Central memory CD8-positive, alpha-beta T cell (primary cell): Measurements from ENCODE around the gene CMTM4.
"Not testable (repeated sequence)": the region's sequence is repeated elsewhere in the genome, so short reads cannot be mapped to it uniquely, and the experiment has no call there.

Experiments used
- ATAC-seq: fragments of 150-1000 bp; cut with Tn5 transposase; replicated peaks from 2 replicates; pipeline ENCODE4 v1.10.0; 2022; ENCODE audit warnings: mild to moderate bottlenecking, moderate FRiP score, moderate number of reproducible peaks; ENCODE audit not compliant: poor library complexity, severe bottlenecking; ENCODE audit errors: extremely low read depth
- DNase-seq, 2 donors: peaks; one replicate each; pipeline ENCODE4 v3.0.0; 2021; ENCODE audit warnings: low spot score in 2 of 2
- H3K27ac Mint-ChIP-seq: one replicate; pipeline ENCODE4 v1.8.0; 2022; ENCODE audit warnings: low read depth, mild to moderate bottlenecking, moderate library complexity, mixed read lengths
- H3K27me3 Mint-ChIP-seq: one replicate; pipeline ENCODE4 v1.8.0; 2022; ENCODE audit warnings: mixed read lengths
- H3K36me3 Mint-ChIP-seq: one replicate; pipeline ENCODE4 v1.8.0; 2022; ENCODE audit warnings: mild to moderate bottlenecking, moderate library complexity, mixed read lengths; ENCODE audit not compliant: insufficient read depth
- H3K4me1 Mint-ChIP-seq: one replicate; pipeline ENCODE4 v1.8.0; 2022; ENCODE audit warnings: mixed read lengths
- H3K4me3 Mint-ChIP-seq: one replicate; pipeline ENCODE4 v1.8.0; 2022; ENCODE audit warnings: mild to moderate bottlenecking, moderate library complexity, mixed read lengths
- H3K9me3 Mint-ChIP-seq: one replicate; pipeline ENCODE4 v1.8.0; 2022; ENCODE audit warnings: mixed read lengths

Gene CMTM4

DNA sequence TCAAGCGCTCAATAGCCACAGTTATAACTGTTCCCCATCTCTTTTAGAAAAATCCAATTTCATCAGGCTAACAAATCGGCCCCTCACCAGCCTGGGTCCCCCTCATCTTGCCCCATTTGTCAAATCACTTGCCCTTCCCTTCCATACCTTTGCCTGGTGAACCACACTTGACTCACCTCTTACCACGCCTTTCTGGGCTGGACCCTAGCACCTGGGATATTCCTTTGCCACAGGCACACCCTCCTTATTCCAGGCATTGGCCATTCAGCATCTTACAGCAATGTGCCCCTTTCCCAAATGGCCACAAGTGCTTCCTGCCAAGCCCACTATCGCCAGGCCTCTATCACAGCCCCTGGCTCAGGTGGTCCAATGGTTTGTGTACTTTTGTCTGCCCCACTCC, 14.9 kb downstream of the CMTM4 start:
- no peaks in the 10 kb centered on the region for H3K27me3 Mint-ChIP-seq
- DNase-seq: no peak
- no peak for ATAC-seq
- H3K4me3 Mint-ChIP-seq: no peak overlapping the region
- H3K27ac Mint-ChIP-seq: no peak overlapping the region
- no peaks in the 10 kb centered on the region for H3K4me1 Mint-ChIP-seq
- H3K9me3 Mint-ChIP-seq: no peaks in the 10 kb centered on the region
- H3K36me3 Mint-ChIP-seq: no peaks in the 10 kb centered on the region

DNA sequence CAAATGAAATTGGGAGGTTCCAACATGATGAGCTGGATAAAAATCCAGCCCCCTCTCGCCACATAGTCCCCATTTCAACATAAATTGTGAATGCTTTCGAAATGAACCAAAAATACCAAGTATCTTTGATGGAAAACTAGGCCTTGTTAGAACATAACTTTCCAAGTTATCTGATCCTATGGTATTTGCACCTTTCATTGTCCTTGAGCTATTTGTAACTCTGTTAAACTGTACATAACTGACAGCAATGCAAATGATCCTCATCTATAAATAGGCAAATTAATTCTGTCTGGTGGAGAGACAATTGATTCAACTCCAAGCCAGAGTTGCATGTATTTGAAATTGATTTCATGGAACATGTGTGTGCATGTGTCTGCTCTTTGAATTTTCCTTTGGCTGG, 18.2 kb downstream of the CMTM4 start:
- Mint-ChIP-seq H3K36me3 (no peaks in the 10 kb centered on the region), H3K27me3 (no peaks in the 10 kb centered on the region), H3K4me3 (no peak overlapping the region), H3K4me1 (no peaks in the 10 kb centered on the region), H3K9me3 (no peaks in the 10 kb centered on the region), H3K27ac (no peak overlapping the region)
- ATAC-seq (no peak), DNase-seq (no peak)

DNA sequence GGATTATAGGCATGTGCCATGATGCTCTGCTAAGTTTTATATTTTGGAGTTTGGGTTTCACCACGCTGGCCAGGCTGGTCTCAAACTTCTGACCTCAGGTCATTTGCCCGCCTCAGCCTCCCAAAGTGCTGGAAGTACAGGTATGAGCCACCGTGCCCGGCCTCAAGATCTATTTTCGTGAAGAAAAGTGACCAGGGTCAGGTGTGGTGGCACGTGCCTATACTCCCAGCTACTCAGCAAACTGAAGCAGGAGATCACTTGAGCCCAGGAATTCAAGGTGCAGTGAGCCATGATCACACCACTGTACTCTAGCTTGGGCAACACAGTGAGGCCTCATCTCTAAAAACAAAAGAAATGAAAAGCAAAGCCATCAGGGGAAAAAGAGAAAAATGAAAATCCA, 18.7 kb downstream of the CMTM4 start:
- no peaks in the 10 kb centered on the region for H3K36me3 Mint-ChIP-seq
- H3K27ac Mint-ChIP-seq: no peak overlapping the region
- ATAC-seq (no peak), DNase-seq (no peak)
- H3K4me1 Mint-ChIP-seq: no peaks in the 10 kb centered on the region
- H3K4me3 Mint-ChIP-seq: no peak overlapping the region
- H3K27me3 Mint-ChIP-seq: no peaks in the 10 kb centered on the region
- H3K9me3 Mint-ChIP-seq: no peaks in the 10 kb centered on the region

DNA sequence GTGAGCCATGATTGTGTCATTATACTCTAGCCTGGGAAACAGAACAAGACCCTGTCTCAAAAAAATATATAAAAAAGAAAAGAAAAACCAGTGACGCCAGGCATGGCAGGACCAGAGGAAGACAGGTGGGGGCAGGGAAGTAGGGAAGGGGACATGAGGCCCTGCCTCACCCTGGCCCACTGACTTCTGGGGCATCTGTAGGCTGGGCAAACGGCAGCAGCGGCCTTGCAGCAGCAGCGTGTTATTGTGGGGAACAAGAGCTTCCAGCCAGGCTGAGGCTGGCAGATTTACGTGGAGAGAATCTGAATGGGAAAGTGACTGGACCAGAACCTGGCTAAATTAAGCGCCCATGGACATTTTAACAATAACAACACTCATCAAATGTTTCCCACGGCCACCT, 19.4 kb downstream of the CMTM4 start:
- ATAC-seq: no peak
- Mint-ChIP-seq H3K4me1 (no peaks in the 10 kb centered on the region), H3K27me3 (no peaks in the 10 kb centered on the region), H3K27ac (no peak overlapping the region), H3K36me3 (no peaks in the 10 kb centered on the region), H3K4me3 (no peak overlapping the region), H3K9me3 (no peaks in the 10 kb centered on the region)
- DNase-seq: no peak

DNA sequence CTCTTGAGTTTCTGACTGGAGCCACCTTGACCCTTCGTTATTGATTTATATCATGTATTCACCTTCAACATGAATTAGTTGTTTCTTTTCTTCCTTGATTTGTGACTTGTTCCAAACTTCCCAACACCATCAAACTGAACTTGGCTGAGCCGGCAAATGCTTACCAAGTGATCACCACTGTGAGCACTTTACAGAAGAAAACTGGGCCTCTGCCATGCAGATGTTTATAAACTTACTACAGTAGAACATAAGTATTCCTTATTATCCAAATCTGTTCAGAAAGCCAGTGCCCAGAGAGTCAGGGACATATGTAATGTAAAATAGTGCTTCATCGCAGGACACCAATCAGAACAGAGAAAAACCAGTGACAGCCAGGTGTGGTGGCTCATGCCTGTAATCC, 19.9 kb downstream of the CMTM4 start:
- Mint-ChIP-seq H3K4me3 (no peak overlapping the region), H3K4me1 (no peaks in the 10 kb centered on the region), H3K27me3 (no peaks in the 10 kb centered on the region), H3K36me3 (no peaks in the 10 kb centered on the region), H3K9me3 (no peaks in the 10 kb centered on the region), H3K27ac (no peak overlapping the region)
- ATAC-seq (no peak), DNase-seq (no peak)

DNA sequence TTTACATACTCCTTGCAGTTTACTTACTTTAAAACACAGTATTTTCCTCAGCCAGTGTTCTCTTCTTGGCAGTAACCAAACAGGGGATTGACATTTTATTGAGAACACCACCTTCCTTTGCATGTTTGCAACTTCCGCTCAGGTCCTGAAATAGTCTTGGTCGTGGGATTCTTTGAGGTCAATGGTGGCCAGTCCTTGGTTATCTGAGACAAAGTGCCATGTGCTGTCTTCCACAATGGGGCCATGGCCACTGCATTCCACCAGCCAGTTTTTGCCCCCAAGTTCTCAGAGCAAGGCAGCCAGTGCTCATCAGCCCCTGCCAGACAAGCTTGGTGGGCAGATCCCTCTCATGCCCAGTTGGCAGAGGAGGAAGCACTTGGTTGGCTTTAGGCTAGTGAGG, 22.9 kb downstream of the CMTM4 start:
- ATAC-seq (no peak), DNase-seq (no peak)
- Mint-ChIP-seq H3K4me3 (no peak overlapping the region), H3K4me1 (no peaks in the 10 kb centered on the region), H3K27me3 (no peaks in the 10 kb centered on the region), H3K27ac (no peak overlapping the region), H3K36me3 (no peaks in the 10 kb centered on the region), H3K9me3 (no peaks in the 10 kb centered on the region)

DNA sequence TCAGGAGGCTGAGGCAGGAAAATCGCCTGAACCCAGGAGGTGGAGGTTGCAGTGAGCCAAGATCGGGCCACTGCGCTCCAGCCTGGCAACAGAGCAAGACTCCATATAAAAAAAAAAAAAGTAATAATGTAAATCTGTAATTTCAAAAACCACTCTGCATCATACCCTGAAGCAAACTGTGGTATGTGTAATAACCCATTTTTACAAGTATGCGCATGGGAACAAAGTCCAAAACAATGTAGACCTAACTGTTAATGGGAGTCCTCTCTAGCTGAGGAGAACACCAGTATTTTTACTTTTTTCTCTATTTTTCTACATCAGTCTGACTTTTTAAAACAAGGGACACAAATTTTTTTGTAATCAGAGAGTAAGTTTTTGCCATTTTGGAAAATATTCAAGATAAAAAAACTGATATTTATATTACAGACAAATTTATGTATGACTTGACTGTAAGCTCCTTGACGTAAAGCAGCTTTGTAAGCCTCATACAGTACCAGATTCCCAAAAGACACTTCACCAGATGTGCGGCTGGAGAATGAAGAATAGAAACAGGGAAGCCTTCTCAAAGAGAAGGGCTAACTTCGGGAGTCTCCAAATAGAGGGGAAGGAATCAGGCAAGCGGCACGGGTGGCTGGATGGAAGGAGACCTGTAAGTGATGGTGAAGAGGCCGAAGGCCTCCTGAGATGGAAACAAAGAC, 25.7 kb downstream of the CMTM4 start:
- no peak overlapping the region for H3K4me3 Mint-ChIP-seq
- no peaks in the 10 kb centered on the region for H3K27me3 Mint-ChIP-seq
- H3K27ac Mint-ChIP-seq: no peak overlapping the region
- no peaks in the 10 kb centered on the region for H3K9me3 Mint-ChIP-seq
- no peaks in the 10 kb centered on the region for H3K4me1 Mint-ChIP-seq
- DNase-seq (no peak), ATAC-seq (no peak)
- H3K36me3 Mint-ChIP-seq: no peaks in the 10 kb centered on the region

DNA sequence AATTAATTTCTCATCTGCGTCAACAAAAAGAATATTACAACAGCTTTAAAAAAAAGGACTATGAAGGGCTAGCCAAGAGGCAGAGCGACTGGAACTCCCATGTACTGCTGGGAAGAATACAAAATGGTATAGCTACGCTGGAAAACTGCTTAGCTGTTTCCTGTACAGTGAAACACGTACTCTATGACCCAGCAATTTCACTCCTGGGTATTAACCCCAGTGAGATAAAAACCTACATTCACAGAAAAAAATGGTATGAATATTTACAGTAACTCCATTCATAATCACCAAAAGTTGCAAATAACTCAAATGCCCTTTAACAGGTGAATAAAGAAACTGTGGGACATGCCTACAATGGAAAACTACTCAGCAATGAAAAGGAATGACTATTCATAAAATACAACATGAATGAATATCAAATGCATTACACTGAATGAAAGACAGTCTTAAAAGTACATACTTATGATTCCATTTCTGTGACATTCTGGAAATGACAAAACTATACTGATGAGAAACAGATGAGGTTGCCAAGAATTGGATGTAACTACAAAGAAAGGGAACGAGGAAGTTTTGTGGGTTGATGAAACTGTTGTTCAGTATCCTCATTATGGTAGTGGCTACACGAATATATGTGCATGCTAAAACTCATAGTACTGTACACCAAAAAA, 27.6 kb downstream of the CMTM4 start:
- Mint-ChIP-seq H3K4me1 (no peaks in the 10 kb centered on the region), H3K36me3 (no peaks in the 10 kb centered on the region), H3K27ac (no peak overlapping the region), H3K27me3 (no peaks in the 10 kb centered on the region), H3K4me3 (no peak overlapping the region), H3K9me3 (no peaks in the 10 kb centered on the region)
- no peak for ATAC-seq
- DNase-seq: no peak

DNA sequence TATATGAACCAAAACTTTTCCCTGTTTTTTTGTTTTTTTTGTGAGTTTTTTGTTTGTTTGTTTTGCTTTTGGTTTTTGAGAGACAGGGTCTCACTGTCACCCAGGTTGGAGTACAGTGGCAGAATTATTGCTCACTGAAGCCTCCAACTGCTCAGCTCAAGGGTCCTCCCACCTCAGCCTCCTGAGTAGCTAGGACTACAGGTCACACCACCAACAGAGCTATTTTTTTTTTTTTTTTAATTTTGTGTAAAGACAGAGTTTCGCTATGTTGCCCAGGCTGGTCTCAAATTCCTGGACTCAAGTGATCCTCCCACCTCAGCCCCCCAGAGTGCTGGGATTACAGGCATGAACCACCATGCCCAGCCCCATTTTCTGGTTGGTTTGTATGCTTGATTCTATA, 28.6 kb downstream of the CMTM4 start:
- Mint-ChIP-seq H3K27me3 (no peaks in the 10 kb centered on the region), H3K27ac (no peak overlapping the region), H3K4me3 (no peak overlapping the region), H3K9me3 (no peaks in the 10 kb centered on the region), H3K4me1 (no peaks in the 10 kb centered on the region), H3K36me3 (no peaks in the 10 kb centered on the region)
- DNase-seq (no peak), ATAC-seq (no peak)

DNA sequence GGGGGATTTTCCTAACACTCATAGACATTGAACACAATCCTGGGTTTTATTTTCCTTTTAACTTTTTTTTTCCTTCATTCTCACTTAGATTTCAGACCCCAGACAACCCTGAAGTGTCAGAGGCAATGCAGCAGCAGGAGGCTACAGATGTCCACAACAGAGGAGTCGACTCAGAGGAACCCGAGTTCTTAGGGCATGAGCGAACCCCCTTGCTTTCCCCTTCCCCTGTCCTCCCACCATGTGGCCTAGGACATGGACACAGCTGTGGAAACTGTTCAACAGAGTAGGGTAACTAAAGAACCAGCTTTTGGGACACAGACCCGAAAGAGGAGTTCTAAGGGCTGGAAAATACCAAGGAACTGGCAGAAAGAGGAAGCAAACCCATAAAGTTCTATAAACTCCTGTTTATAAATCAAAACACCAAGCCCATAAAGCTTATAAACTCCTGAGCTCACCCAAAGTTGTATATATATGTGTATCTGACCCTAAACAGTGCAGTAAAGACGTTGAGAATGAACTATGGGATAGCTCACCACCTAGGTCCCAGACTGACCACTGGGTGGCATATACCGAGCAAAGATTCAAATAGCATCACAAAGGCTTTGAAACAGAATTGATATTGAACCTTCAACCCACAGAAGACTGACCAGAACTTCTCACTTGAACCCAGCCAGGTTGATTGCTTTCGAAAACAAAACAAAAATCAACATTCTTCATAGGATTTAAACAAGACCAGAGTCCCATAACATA, 33.9 kb downstream of the CMTM4 start:
- Mint-ChIP-seq H3K36me3 (no peaks in the 10 kb centered on the region), H3K27ac (no peak overlapping the region), H3K4me3 (no peak overlapping the region), H3K27me3 (no peaks in the 10 kb centered on the region), H3K4me1 (no peaks in the 10 kb centered on the region), H3K9me3 (no peaks in the 10 kb centered on the region)
- no peak for ATAC-seq
- no peak for DNase-seq

DNA sequence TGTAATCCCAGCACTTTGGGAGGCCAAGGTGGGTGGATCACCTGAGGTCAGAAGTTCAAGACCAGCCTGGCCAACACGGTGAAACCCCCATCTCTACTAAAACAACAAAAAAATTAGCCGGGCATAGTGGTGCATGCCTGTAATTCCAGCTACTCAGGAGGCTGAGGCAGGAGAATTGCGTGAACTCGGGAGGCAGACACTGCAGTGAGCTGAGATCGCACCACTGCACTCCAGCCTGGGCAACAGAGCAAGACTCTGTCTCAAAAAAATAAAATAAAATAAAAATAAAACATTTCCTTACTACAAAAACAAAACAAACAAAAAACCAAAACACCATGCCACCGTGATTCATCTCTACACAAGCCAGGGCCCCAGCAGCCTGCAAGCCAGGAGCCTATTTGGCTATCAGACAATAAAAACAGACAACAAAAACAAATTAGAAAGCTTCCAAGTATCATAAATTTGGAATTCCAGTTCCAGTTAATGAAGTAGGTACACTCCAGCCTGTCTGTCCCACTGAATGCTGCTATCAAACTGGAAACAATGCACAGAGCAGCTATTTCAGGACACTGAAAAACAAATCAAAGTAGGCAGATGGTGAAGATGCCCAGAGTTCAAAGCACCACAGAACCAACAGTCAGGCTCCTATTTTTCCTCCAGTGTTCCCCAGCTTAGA, 34.7 kb downstream of the CMTM4 start:
- not testable (repeated sequence) for H3K4me1 Mint-ChIP-seq, H3K36me3 Mint-ChIP-seq, H3K4me3 Mint-ChIP-seq, H3K27me3 Mint-ChIP-seq, DNase-seq, H3K9me3 Mint-ChIP-seq, ATAC-seq, H3K27ac Mint-ChIP-seq

DNA sequence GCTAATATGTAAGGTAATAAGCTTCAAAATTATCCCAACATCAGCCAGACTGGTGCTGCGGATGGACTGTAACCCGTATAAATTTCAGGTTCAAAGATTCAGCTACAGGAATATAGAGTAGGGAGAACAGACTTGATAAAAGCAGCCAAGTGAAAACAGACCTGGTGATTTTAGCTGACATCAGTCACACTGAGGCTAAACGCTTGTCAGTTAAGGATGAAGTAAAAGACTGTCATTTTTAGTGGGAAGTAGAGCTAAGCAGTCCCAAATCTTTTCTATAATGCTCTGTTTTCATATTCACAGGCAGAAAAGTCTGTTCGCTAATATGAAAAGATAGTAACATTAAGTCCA, 35.4 kb downstream of the CMTM4 start:
- H3K27ac Mint-ChIP-seq: no peak overlapping the region
- no peak overlapping the region for H3K4me3 Mint-ChIP-seq
- peaks cover 9% of the 10 kb centered on the region for H3K27me3 Mint-ChIP-seq
- no peaks in the 10 kb centered on the region for H3K36me3 Mint-ChIP-seq
- ATAC-seq (no peak), DNase-seq (no peak)
- H3K4me1 Mint-ChIP-seq: no peaks in the 10 kb centered on the region
- no peaks in the 10 kb centered on the region for H3K9me3 Mint-ChIP-seq
